Mesenchymal stem cell (in vitro differentiated cells and primary cell): Measurements from ENCODE around the gene NEGR1.

ENCODE experiments used
- DNase-seq: peaks from one replicate; pipeline ENCODE4 v3.0.0-alpha.2; 2013
- H2AFZ ChIP-seq: one replicate; pipeline ENCODE4 v1.6.1; 2013; ENCODE audit warnings: low read depth, mild to moderate bottlenecking, control low read depth, inconsistent platforms, low read length, moderate library complexity
- H2AK5ac ChIP-seq: 2 replicates; pipeline ENCODE4 v1.6.1; 2013; ENCODE audit warnings: low read length, moderate library complexity, mild to moderate bottlenecking, inconsistent platforms; ENCODE audit not compliant: severe bottlenecking
- H2BK120ac ChIP-seq: one replicate; pipeline ENCODE4 v1.6.1; 2013; ENCODE audit warnings: low read depth, mild to moderate bottlenecking, inconsistent platforms, low read length, moderate library complexity
- H2BK12ac ChIP-seq, 2 experiments: one replicate each; pipeline ENCODE4 v1.6.1; 2013; ENCODE audit warnings: inconsistent platforms in 2 of 2, low read length in 2 of 2, mild to moderate bottlenecking in 2 of 2, moderate library complexity in 2 of 2, control low read depth in 1 of 2
- H2BK15ac ChIP-seq: one replicate; pipeline ENCODE4 v1.6.1; 2013; ENCODE audit warnings: mild to moderate bottlenecking, low read depth, inconsistent platforms; ENCODE audit not compliant: poor library complexity, severe bottlenecking
- H2BK5ac ChIP-seq: 2 replicates; pipeline ENCODE4 v1.6.1; 2013; ENCODE audit warnings: low read depth, mild to moderate bottlenecking, low read length, control low read depth, inconsistent platforms; ENCODE audit not compliant: poor library complexity, severe bottlenecking
- H3K14ac ChIP-seq, 2 experiments: one replicate each; pipeline ENCODE4 v1.6.1; 2013; ENCODE audit warnings: inconsistent platforms in 2 of 2, low read length in 2 of 2, control low read depth in 1 of 2, mild to moderate bottlenecking in 1 of 2, moderate library complexity in 1 of 2
- H3K18ac ChIP-seq, 2 experiments: one replicate each; pipeline ENCODE4 v1.6.1; 2013; ENCODE audit warnings: inconsistent platforms in 2 of 2, low read length in 2 of 2, control low read depth in 1 of 2, low read depth in 1 of 2, mild to moderate bottlenecking in 1 of 2
- H3K23ac ChIP-seq, 2 experiments: one replicate each; pipeline ENCODE4 v1.6.1; 2013; ENCODE audit warnings: inconsistent platforms in 2 of 2, low read length in 2 of 2, mild to moderate bottlenecking in 2 of 2, moderate library complexity in 2 of 2, control low read depth in 1 of 2
- H3K27ac ChIP-seq: 2 replicates; pipeline ENCODE4 v1.5.1; 2013; ENCODE audit warnings: mild to moderate bottlenecking, moderate library complexity, low read length, control low read depth, inconsistent platforms; ENCODE audit not compliant: poor library complexity, severe bottlenecking
- H3K27me3 ChIP-seq, 2 experiments: 2 replicates each; pipeline versions ENCODE4 v1.6.1 to v1.7.0; 2013; ENCODE audit warnings: low read length in 2 of 2, mild to moderate bottlenecking in 2 of 2, moderate library complexity in 2 of 2, control low read depth in 1 of 2, inconsistent platforms in 1 of 2; ENCODE audit not compliant: control insufficient read depth in 1 of 2, insufficient read depth in 1 of 2
- H3K36me3 ChIP-seq, 2 experiments: 2 replicates each; pipeline versions ENCODE4 v1.6.1 to v1.7.0; 2013; ENCODE audit warnings: low read length in 2 of 2, control low read depth in 1 of 2, inconsistent platforms in 1 of 2, low read depth in 1 of 2, mild to moderate bottlenecking in 1 of 2; ENCODE audit not compliant: insufficient read depth in 2 of 2, control insufficient read depth in 1 of 2
- H3K4ac ChIP-seq, 2 experiments: one replicate each; pipeline ENCODE4 v1.6.1; 2013; ENCODE audit warnings: inconsistent platforms in 2 of 2, low read length in 2 of 2, mild to moderate bottlenecking in 2 of 2, moderate library complexity in 2 of 2, control low read depth in 1 of 2, low read depth in 1 of 2
- H3K4me1 ChIP-seq: 2 replicates; pipeline ENCODE4 v1.6.1; 2013; ENCODE audit warnings: low read depth, low read length, control low read depth; ENCODE audit not compliant: control insufficient read depth, insufficient read depth
- H3K4me2 ChIP-seq: 2 replicates; pipeline ENCODE4 v1.6.1; 2013; ENCODE audit warnings: low read length, mild to moderate bottlenecking, inconsistent platforms; ENCODE audit not compliant: poor library complexity, severe bottlenecking
- H3K4me3 ChIP-seq, 2 experiments: 2 replicates each; pipeline versions ENCODE4 v1.5.1 to v1.7.0; 2013; ENCODE audit warnings: low read length in 2 of 2, mild to moderate bottlenecking in 2 of 2, control low read depth in 1 of 2, low read depth in 1 of 2; ENCODE audit not compliant: insufficient read depth in 1 of 2
- H3K79me1 ChIP-seq: replicated peaks from 2 replicates; pipeline ENCODE4 v1.6.1; 2013; ENCODE audit warnings: mild to moderate bottlenecking, control low read depth, low read length, inconsistent platforms; ENCODE audit not compliant: poor library complexity, severe bottlenecking
- H3K9ac ChIP-seq: 2 replicates; pipeline ENCODE4 v1.7.0; 2013; ENCODE audit warnings: mild to moderate bottlenecking, low read length, moderate library complexity
- H3K9me3 ChIP-seq: 2 replicates; pipeline ENCODE4 v1.7.0; 2013; ENCODE audit warnings: mild to moderate bottlenecking, low read length; ENCODE audit not compliant: control insufficient read depth
- H4K8ac ChIP-seq: one replicate; pipeline ENCODE4 v1.6.1; 2013; ENCODE audit warnings: inconsistent platforms, mild to moderate bottlenecking, low read length, moderate library complexity
- H4K91ac ChIP-seq: one replicate; pipeline ENCODE4 v1.6.1; 2013; ENCODE audit warnings: mild to moderate bottlenecking, low read length, inconsistent platforms
- WGBS: methylation state at CpG from one replicate; pipeline ENCODE4 v1.1.7; 2013; ENCODE audit warnings: mixed read lengths; 5-methylcytosine and 5-hydroxymethylcytosine counted together

Gene NEGR1

DNA sequence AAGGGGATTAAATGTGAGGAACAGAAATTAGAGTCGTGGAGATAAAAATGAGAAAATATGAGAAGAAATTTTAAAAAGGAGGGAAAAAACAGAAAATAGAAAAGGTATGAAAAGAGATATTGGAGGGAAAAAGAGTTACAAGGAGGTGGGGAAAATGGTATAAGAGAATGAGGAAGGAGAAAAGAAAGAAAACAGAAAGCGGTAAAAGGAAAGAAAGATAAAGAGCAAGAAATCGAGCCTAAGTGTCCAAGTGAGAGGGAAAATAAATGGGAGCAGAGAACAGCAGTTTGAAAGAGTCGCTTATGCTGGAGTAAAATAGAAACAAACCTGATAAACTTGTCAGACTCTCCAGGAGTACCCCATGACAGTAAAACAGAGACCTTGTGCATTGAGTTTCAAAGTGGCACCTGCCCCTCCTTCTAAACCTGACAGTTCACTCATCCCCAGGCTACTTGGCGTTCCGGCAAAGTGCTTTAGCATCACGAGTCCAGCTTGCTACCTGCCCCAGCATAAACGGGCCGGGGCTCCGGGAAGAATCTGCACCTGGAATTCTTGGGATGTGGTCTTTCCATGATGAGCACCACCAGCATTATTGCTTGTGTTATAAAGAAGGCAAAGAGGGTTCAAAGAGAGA, 585 bp downstream of the NEGR1 start:
- H4K91ac ChIP-seq: no peak overlapping the region
- no peaks in the 10 kb centered on the region for H3K9me3 ChIP-seq
- H3K27me3 ChIP-seq: no peaks in the 10 kb centered on the region
- H3K4me2 ChIP-seq: peak overlapping the region; percentile 68
- no peak overlapping the region for H3K4ac ChIP-seq
- no peak overlapping the region for H3K23ac ChIP-seq
- H4K8ac ChIP-seq: no peak overlapping the region
- H2AFZ ChIP-seq: peak overlapping the region; percentile 65
- no peak for DNase-seq
- H2AK5ac ChIP-seq: no peak overlapping the region
- peaks cover 1% of the 10 kb centered on the region for H3K4me1 ChIP-seq
- H3K27ac ChIP-seq: peak overlapping the region; percentile 85
- no peak overlapping the region for H2BK15ac ChIP-seq
- peak overlapping the region; percentile 79 to 98 for H3K4me3 ChIP-seq
- WGBS: 26% methylated on average over 10 of the region's 10 CpGs
- no peak overlapping the region for H3K14ac ChIP-seq
- peak overlapping the region in 1 of 2 experiments; percentile 65 for H2BK12ac ChIP-seq
- H2BK120ac ChIP-seq: no peak overlapping the region
- no peaks in the 10 kb centered on the region for H3K36me3 ChIP-seq
- H3K18ac ChIP-seq: no peak overlapping the region
- peak overlapping the region; percentile 84 for H3K9ac ChIP-seq
- peaks cover 2% of the 10 kb centered on the region for H3K79me1 ChIP-seq
- H2BK5ac ChIP-seq: no peak overlapping the region

DNA sequence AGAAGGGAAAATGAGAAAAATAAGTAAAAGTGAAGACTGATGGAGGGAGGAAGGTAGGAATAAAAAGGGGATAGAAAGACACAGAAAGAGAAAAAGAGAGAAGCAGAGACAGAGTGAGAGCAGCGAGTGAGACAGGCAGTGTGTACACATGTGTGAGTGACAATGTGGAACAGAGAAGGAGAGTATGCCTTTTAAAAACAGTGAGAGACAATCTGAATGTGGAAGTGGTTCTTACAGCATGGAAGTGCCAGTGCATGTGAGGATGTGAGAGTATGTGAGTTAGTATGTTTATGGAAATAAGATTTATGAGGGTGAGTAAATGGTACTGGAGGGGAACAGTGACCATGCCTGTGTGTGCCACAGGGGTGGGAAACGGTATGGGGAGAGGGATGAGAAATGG, 1.2 kb downstream of the NEGR1 start:
- Histone ChIP-seq H3K14ac (no peak overlapping the region), H2BK120ac (no peak overlapping the region)
- 36% methylated on average over 2 of the region's 2 CpGs for WGBS

DNA sequence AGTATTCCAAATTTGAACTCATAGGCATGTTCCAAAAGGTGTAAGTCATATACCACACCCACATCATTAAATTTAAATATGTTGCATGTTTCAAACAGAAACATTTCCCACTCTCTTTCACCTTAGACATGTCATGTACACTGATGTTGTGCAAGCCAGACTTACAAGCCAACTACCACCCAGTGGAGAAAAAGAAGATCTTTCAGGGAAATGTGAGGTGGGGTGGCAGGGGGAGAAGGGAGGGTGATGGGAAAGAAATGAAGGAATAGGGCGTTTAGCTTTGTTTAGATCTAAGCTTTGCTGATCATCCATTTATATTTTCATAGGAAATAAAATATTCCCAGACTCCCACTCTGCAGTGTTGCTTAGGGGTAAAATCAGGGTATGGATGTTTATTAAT, 1.6 kb downstream of the NEGR1 start:
- H2BK120ac ChIP-seq: no peak overlapping the region
- no peak overlapping the region for H3K14ac ChIP-seq
- H2AFZ ChIP-seq: no peak overlapping the region
- no peaks in the 10 kb centered on the region for H3K4me1 ChIP-seq
- no peak overlapping the region for H3K18ac ChIP-seq
- H3K36me3 ChIP-seq: no peaks in the 10 kb centered on the region
- WGBS: no CpG with 5 or more reads among the region's 1 CpG
- H3K27me3 ChIP-seq: no peaks in the 10 kb centered on the region
- no peak overlapping the region for H2BK15ac ChIP-seq
- H3K9ac ChIP-seq: peak overlapping the region; percentile 84
- H3K27ac ChIP-seq: no peak overlapping the region
- no peak overlapping the region for H2BK12ac ChIP-seq
- H4K8ac ChIP-seq: no peak overlapping the region
- no peaks in the 10 kb centered on the region for H3K9me3 ChIP-seq
- H3K4me2 ChIP-seq: peak overlapping the region; percentile 36
- H3K23ac ChIP-seq: no peak overlapping the region
- peaks cover 5% of the 10 kb centered on the region for H3K79me1 ChIP-seq
- no peak overlapping the region for H4K91ac ChIP-seq
- H3K4me3 ChIP-seq: peak overlapping the region in 1 of 2 experiments; percentile 98
- no peak overlapping the region for H2AK5ac ChIP-seq
- H2BK5ac ChIP-seq: no peak overlapping the region
- H3K4ac ChIP-seq: no peak overlapping the region
- no peak for DNase-seq

More for the DNA sequence above, 1.2 kb downstream of the NEGR1 start:
- Histone ChIP-seq H3K36me3 (no peaks in the 10 kb centered on the region), H3K79me1 (peaks cover 2% of the 10 kb centered on the region), H3K27ac (no peak overlapping the region), H3K27me3 (no peaks in the 10 kb centered on the region), H3K4me1 (no peaks in the 10 kb centered on the region), H4K91ac (no peak overlapping the region), H3K4me2 (peak overlapping the region; percentile 36), H2AK5ac (no peak overlapping the region), H3K9me3 (no peaks in the 10 kb centered on the region), H2BK5ac (no peak overlapping the region), H3K9ac (peak overlapping the region; percentile 84), H3K4ac (no peak overlapping the region), H3K18ac (no peak overlapping the region), H2BK12ac (no peak overlapping the region), H2BK15ac (no peak overlapping the region), H3K4me3 (peak overlapping the region in 1 of 2 experiments; percentile 98), H2AFZ (no peak overlapping the region), H3K23ac (no peak overlapping the region), H4K8ac (no peak overlapping the region)
- peak; percentile 14 for DNase-seq

DNA sequence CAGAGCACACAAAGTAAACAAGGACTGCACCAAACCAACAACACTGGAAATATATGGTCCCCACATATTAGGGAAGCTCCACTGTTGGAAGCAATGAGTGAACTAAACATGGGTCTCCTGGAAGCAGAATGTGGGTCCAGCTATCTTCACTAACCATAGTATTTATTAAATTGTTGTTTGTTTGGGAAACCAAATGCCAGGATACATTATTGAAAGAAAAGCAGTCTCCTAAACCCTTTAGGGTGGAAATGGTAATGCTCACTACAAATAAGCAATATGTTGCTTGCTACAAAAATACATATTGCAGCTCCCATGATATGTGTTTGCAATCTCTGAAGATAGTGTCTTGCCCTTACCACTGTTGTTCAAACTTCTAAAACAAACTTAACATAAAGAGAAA, 2.2 kb downstream of the NEGR1 start:
- H2BK15ac ChIP-seq: no peak overlapping the region
- H4K8ac ChIP-seq: no peak overlapping the region
- no peak overlapping the region for H3K23ac ChIP-seq
- H3K27me3 ChIP-seq: no peaks in the 10 kb centered on the region
- H3K4ac ChIP-seq: no peak overlapping the region
- H3K9ac ChIP-seq: peak overlapping the region; percentile 84
- H2AFZ ChIP-seq: no peak overlapping the region
- H3K4me3 ChIP-seq: peak overlapping the region in 1 of 2 experiments; percentile 98
- no peak overlapping the region for H2BK5ac ChIP-seq
- no peaks in the 10 kb centered on the region for H3K36me3 ChIP-seq
- H2BK120ac ChIP-seq: no peak overlapping the region
- H4K91ac ChIP-seq: no peak overlapping the region
- no peaks in the 10 kb centered on the region for H3K9me3 ChIP-seq
- no peak overlapping the region for H3K18ac ChIP-seq
- no peaks in the 10 kb centered on the region for H3K4me1 ChIP-seq
- peak overlapping the region; percentile 13 for H3K4me2 ChIP-seq
- no peak overlapping the region for H3K27ac ChIP-seq
- peaks cover 5% of the 10 kb centered on the region for H3K79me1 ChIP-seq
- DNase-seq: no peak
- H3K14ac ChIP-seq: no peak overlapping the region
- H2AK5ac ChIP-seq: no peak overlapping the region
- H2BK12ac ChIP-seq: no peak overlapping the region
